NCI-H2171 (cell line): Measurements from ENCODE around the gene COX19.

Experiments
- DNase-seq: peaks from one replicate; lab custom pipeline; 2025; lab: John Stamatoyannopoulos, UW

COX19 gene

DNA sequence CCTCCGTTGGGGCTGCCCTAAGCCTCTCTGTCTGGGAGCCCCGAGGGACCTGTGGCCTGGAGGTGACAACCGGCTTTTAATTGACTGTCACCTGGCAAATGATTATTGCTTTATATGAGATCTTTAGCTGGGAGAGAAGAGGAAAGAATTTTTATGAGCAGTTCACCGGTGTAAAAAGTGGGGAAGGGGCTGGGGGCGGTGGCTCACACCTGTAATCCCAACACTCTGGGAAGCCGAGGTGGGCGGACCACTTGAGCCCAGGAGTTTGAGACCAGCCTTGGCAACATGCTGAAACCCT is 2.6 kb upstream of the COX19 start:
- DNase-seq: no peak

DNA sequence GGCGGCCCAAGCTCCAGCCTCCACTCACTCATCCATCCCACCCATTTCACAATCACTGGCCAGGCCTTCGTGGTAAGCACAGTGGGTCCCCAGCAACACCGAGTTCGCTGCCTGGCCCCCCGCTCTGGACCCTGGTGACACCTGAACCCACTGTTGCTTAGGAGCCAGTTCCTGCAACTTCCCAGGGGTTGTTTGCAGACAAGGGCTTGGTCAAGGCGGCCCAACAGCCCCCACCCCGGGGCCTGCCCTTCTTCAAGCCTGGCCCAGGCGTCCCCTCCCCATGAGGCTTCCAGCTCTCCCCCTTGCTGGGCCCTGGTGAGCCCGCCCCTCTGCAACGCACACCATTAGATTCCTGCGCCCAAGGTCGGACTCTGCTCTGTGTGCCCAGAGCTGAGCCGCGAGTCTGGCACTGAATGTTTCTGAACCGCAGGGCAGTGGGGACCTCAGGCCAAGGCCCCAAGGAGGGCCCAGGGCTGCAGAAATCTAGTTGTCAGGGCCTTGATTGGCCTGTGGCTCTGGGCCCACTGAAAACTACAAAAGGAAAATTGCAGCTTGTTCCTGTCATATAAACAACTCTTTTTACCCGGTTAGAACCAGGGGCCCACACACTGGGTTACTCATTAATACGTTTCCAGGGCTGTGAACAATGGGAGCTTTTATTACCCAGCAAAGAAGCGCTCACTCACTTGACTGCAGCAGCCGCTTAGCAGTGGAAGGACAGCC is 2.1 kb upstream of the COX19 start:
- no peak for DNase-seq

- DNase-seq: no peak
These were observed 1.6 kb upstream of the COX19 start for GRCh38 chr7:976901-977325.

DNA sequence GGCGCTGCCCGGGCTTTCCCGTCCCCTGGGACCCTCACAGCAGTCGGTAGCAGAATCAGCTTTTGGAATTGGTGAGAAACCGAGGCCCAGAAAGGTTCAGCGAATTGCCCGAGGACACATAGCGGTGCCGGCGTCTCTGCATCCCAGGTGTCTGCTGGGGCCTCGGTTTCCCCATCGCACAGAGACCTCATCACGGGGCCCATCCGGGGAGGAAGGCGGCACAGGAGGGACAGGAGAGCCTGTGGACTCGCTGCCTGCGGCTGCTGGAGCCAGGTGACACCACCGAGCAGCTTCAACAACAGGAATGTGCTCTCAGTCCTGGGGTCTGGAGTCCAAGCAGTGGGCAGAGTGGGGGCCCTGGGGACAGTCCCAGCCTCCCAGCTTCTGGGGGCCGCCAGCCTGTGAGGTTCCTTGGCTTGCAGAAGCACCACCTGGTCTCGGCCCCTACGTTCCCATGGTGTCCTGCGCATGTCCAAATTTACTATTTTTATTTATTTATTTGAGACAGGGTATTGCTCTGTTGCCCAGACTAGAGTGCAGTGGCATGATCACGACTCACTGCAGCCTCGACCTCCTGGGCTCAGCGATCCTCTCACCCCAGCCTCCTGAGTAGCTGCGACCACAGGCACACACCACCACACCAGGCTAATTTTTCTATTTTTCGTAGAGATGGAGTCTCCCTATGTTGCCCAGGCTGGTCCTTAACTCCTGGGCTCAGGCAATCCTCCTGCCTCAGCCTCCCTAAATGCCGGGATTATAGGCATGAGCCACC is 539 bp upstream of the COX19 start:
- DNase-seq: no peak

- no peak for DNase-seq
These were observed 1.2 kb downstream of the COX19 start for GRCh38 chr7:974172-974571.

GRCh38 chr7:973312-973711 is 2.0 kb downstream of the COX19 start:
- no peak for DNase-seq

DNA sequence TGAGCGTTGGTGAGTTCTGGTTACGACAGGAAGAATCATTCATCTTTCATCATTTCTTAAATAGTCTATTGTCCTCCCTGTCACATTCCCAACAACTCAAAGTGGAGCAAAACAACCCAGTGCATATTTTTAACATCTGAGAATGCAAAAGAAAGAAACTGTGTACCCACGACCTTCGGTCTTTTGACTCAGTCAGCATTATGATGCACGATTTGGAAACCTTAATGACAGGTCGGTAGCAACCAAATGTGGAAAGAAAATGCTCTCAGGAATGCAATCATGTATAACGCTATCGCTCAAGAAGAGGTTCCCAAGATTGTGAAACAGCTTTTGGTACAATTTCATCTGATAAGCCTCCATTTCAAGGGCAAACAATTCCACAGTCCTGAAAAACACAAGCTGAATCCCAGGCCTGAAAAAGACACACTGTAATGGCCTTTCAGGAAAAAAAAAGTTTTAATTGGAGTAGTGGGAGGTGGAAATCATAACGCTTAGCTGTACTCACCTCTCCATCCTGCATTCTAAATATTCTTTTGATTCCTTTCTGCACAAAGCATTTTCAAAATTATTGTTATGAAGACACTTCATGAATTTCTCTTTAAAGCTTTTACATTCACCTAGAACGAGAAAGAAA is 2.6 kb downstream of the COX19 start:
- no peak for DNase-seq

DNA sequence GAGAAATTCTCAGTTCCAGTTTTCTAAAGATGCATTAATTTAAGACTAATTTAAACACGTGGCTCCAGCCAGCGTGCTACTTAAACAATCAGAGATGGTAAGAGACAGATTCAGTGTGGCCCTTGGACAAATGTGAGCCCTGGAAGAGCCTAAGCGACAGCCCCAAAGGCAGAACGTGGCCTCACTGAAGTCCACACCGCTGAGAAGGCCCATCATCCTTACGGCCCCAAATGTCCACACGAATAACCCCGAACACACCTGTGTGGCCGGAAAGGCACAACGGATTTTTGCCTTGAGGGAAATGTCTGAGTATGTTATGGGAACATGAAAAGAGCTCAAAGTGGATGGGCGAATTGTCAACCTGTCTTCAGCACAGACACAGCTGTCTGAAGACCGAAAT is 3.2 kb downstream of the COX19 start:
- no peak for DNase-seq

GRCh38 chr7:970744-971143 is 4.6 kb downstream of the COX19 start:
- no peak for DNase-seq

DNA sequence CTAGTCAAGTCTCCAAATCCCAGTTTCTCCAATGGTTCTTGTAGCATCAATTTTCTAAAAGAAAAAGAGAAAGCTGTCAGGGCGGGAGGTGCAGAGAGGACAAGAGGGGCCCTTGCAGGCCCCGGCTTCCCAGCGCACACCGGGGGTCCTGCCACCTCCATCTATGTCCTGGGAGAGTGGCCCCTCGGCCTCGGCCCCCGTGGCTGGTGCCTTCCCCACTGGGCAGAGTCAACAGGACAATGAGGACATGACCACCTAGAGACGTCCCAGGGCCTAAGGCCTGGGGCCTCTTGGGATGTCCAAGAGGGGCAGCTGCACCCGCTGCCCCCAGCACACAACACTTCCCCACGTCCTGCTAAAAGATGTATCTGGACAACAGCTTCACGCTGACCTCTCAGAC is 5.9 kb downstream of the COX19 start:
- DNase-seq: no peak

DNA sequence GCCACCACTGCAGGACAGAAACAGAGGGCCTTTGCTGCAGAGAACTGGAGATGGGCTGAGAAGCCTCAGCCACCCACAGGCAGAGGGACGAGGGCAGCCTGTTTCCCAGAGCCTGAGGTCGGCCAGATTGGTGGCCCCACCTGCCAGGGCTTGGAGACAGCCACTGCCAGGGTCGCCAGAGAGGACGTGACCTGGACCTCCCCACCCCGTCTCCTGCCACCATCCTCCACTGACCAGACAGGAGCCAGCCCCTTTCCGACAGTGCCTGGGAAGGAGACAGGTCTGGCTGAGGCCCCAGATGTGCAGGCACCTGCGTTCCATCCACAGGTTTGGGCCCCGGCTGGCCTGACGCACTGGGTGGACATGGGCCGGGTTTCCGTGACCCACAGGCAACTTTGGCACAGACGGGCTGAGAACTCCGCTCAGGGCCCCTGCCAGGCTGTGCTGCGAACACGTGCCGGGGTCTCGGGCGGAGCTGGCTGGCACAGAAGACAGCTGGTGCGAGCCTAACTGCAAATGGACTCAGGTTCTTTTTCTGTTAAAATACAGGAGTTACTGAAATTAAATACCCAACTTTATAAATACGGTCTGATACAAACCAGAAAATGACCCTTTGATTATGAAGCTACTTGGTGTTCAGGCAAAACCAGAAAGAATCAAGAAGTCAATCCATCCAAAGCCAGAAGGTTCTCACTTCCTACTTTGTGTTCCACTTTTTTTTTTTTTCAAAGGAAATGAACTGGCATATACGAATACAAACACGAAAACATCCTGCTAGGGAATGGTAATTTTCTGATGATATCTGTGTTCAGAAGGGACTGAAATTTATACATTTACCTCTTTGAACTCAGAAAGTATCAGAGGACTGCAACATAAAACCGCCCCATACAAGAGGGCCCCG is 6.9 kb downstream of the COX19 start:
- DNase-seq: no peak

GRCh38 chr7:967361-968082 is 7.8 kb downstream of the COX19 start:
- no peak for DNase-seq

GRCh38 chr7:966291-967069 is 8.9 kb downstream of the COX19 start:
- DNase-seq: no peak

DNA sequence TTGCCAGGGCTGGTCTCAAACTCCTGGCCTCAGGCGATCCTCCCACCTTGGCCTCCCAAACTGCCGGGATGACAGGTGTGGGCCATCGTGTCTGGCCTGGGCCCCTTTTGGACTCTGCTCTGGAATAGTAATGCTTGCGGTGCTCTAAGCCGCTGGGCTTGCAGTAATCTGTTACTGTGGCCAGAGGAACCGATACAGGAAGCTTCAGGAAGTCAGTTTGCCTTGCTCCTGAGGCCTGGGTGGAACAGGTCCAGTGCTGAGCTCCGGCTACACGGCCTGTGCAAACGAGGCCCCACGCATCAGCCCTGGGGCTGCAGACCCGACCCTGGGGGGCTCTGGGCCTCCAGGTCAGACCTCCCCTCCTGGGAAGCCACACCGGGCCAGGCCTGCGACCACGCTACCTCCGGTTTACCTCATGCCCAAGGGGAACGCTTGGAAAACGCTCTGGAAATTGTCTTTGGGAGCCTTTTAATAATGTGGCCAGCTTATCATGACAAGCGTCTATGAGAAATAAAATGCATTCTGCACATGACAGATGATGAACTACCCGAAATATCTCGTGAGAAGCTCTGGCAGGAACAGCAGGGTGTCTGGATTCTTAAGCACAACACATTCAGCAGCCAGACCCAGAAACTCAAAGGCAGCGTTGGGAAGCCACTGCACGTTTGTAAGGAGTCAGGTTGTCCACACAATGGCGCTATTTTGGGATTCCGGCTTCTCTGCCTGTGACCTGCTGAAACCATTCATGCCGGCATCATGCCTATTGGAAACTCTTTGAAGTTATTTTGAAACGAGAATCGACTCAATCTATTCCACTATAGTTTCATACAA is 10.7 kb downstream of the COX19 start:
- no peak for DNase-seq

GRCh38 chr7:963236-964078 is 11.9 kb downstream of the COX19 start:
- peak; percentile 27 for DNase-seq

GRCh38 chr7:962401-963081 is 12.8 kb downstream of the COX19 start:
- no peak for DNase-seq

DNA sequence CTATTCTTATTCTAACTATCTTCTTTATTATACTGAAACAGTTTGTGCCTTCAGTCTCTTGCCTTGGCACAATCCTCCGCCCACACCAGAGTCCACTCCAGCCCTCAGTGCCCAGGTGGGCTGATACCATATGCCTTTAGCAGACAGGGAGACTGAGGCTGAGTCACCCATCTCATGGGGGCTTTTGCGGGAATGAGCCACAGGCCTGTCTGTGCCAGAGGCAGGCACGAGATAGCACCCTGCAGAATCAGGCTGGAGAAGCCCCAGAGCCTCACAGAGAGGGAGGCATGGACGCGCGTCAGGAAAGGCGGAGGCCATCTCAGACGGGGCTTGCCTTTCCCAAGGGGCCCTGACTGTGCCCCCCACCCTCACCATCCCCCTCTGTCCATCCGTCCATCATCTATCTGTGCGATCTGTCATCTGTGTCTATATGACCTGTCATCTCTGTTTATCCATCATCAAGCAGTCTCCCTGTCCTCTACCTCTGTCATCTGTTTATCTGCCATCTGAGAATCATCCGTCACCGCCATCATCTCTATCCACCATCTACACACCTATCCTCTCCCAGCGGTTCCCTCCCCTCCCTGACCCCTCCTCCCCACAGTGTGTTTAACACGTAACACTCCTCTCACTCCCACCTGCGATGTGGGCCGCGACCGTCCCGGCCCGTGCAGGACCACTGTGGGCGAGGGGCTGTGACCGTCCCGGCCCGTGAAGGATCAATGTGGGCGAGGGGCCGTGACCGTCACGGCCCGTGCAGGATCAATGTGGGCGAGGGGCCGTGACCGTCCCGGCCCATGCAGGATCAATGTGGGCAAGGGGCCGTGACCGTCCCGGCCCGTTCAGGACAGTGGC is 13.6 kb downstream of the COX19 start:
- DNase-seq: no peak
